ENCODE measurements around the gene KATNA1.

The KATNA1 gene

DNA sequence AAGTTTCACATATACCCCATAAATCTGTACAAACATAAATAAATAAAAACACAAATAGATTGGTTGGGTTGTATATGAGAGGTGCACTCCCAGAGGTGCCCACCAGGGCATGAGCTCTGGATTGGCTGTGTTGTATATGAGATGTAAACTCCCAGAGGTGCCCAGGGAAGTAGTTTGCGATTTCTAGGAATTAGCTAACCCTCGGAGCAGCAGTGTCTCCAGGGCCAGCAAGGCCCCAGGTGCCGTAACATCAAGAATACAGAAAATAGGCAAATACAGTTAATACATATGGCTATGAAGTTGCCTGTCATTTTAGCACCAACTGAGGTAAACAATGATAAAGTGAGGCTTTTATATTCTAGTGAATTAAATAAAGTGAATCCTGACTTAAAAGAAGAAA is 87.8 kb downstream of the KATNA1 start:
- H3K4me2 ChIP-seq (ENCODE audit: low read length), result no peak overlapping the region
- no peaks in the 10 kb centered on the region for H3K9me2 ChIP-seq (ENCODE audit: low read depth, low read length)
- H3K27me3 ChIP-seq (ENCODE audit: insufficient read depth, low read length), result no peaks in the 10 kb centered on the region
- H3K4me1 ChIP-seq (ENCODE audit: insufficient read depth, low read length, severe bottlenecking), result peaks cover 12% of the 10 kb centered on the region
- no peak overlapping the region for H3K4me3 ChIP-seq (ENCODE audit: low read depth, low read length, poor library complexity, severe bottlenecking)
- no peaks in the 10 kb centered on the region for H3K9me3 ChIP-seq (ENCODE audit: low read length)
- no peaks in the 10 kb centered on the region for H4K20me1 ChIP-seq (ENCODE audit: insufficient read depth, low read length)
- TF ChIP-seq, protein P1, sequence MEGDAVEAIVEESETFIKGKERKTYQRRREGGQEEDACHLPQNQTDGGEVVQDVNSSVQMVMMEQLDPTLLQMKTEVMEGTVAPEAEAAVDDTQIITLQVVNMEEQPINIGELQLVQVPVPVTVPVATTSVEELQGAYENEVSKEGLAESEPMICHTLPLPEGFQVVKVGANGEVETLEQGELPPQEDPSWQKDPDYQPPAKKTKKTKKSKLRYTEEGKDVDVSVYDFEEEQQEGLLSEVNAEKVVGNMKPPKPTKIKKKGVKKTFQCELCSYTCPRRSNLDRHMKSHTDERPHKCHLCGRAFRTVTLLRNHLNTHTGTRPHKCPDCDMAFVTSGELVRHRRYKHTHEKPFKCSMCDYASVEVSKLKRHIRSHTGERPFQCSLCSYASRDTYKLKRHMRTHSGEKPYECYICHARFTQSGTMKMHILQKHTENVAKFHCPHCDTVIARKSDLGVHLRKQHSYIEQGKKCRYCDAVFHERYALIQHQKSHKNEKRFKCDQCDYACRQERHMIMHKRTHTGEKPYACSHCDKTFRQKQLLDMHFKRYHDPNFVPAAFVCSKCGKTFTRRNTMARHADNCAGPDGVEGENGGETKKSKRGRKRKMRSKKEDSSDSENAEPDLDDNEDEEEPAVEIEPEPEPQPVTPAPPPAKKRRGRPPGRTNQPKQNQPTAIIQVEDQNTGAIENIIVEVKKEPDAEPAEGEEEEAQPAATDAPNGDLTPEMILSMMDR (IDR thresholded peaks at IDR 0.05; ENCODE audit: low read length), result peak; percentile 54
- TF ChIP-seq EZH2 (IDR thresholded peaks at IDR 0.05; ENCODE audit: borderline replicate concordance, low read length), result no peak
- no peaks in the 10 kb centered on the region for H3F3A ChIP-seq (ENCODE audit: insufficient read depth, low read length)
- no peaks in the 10 kb centered on the region for H3K36me3 ChIP-seq (ENCODE audit: insufficient read depth, low read length)
- no peaks in the 10 kb centered on the region for H3K79me2 ChIP-seq (ENCODE audit: insufficient read depth, low read length)
- H3K9ac ChIP-seq (ENCODE audit: low read length), result no peak overlapping the region
- no peak overlapping the region for H3K27ac ChIP-seq (ENCODE audit: low read depth, low read length, poor library complexity, severe bottlenecking)
- no peak overlapping the region for H2AFZ ChIP-seq (ENCODE audit: low read length)

DNA sequence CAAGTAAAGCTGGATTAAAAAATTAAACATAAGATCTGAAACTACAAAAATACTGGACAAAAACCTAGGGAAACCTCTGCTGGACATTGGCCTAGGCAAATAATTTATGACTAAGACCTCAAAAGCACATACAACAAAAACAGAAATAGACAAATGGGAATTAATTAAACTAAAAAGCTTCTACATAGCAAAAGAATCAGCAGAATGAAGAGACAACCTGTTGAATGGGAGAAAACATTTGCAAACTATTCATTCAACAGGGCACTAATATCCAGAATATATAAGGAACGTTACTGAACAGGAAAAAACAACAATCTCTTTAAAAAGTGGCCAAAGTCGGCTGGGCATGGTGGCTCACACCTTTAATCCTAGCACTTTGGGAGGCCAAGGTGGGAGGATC is 89.1 kb downstream of the KATNA1 start:
- Histone ChIP-seq H3F3A (ENCODE audit: insufficient read depth, low read length) (no peaks in the 10 kb centered on the region), H3K4me1 (ENCODE audit: insufficient read depth, low read length, severe bottlenecking) (peaks cover 4% of the 10 kb centered on the region), H3K4me3 (ENCODE audit: low read depth, low read length, poor library complexity, severe bottlenecking) (no peak overlapping the region), H3K9ac (ENCODE audit: low read length) (no peak overlapping the region), H3K27ac (ENCODE audit: low read depth, low read length, poor library complexity, severe bottlenecking) (no peak overlapping the region), H4K20me1 (ENCODE audit: insufficient read depth, low read length) (no peaks in the 10 kb centered on the region), H3K4me2 (ENCODE audit: low read length) (no peak overlapping the region), H3K79me2 (ENCODE audit: insufficient read depth, low read length) (no peaks in the 10 kb centered on the region), H3K36me3 (ENCODE audit: insufficient read depth, low read length) (no peaks in the 10 kb centered on the region), H3K9me2 (ENCODE audit: low read depth, low read length) (no peaks in the 10 kb centered on the region), H2AFZ (ENCODE audit: low read length) (no peak overlapping the region), H3K9me3 (ENCODE audit: low read length) (no peaks in the 10 kb centered on the region), H3K27me3 (ENCODE audit: insufficient read depth, low read length) (no peaks in the 10 kb centered on the region)
- TF ChIP-seq EZH2 (IDR thresholded peaks at IDR 0.05; ENCODE audit: borderline replicate concordance, low read length), result no peak
- TF ChIP-seq, protein P1 (IDR thresholded peaks at IDR 0.05; ENCODE audit: low read length), result no peak

DNA sequence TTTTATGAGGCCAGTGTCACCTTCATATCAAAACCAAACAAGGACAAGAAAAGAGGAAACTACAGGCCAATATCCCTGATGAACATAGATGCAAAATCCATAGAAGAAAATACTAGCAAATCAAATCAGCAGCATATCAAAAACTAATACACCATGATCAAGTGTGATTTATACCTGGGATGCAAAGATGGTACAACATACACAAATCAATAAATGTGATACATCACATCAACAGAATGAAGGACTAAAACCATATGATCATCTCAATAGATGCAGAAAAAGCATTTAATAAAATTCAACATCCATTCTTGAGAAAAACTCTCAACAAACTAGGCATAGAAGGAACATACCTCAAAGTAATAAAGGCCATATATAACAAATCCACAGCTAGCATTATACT is 90.5 kb downstream of the KATNA1 start:
- Histone ChIP-seq H3K4me2 (ENCODE audit: low read length) (no peak overlapping the region), H3K4me1 (ENCODE audit: insufficient read depth, low read length, severe bottlenecking) (no peaks in the 10 kb centered on the region), H3K27ac (ENCODE audit: low read depth, low read length, poor library complexity, severe bottlenecking) (no peak overlapping the region), H3K36me3 (ENCODE audit: insufficient read depth, low read length) (no peaks in the 10 kb centered on the region), H3K9ac (ENCODE audit: low read length) (no peak overlapping the region), H3F3A (ENCODE audit: insufficient read depth, low read length) (no peaks in the 10 kb centered on the region), H3K9me2 (ENCODE audit: low read depth, low read length) (no peaks in the 10 kb centered on the region), H4K20me1 (ENCODE audit: insufficient read depth, low read length) (no peaks in the 10 kb centered on the region), H3K9me3 (ENCODE audit: low read length) (no peaks in the 10 kb centered on the region), H3K4me3 (ENCODE audit: low read depth, low read length, poor library complexity, severe bottlenecking) (no peak overlapping the region), H3K79me2 (ENCODE audit: insufficient read depth, low read length) (no peaks in the 10 kb centered on the region), H2AFZ (ENCODE audit: low read length) (no peak overlapping the region), H3K27me3 (ENCODE audit: insufficient read depth, low read length) (0 out of 2 replicates have a peak, but pooled peaks cover 4% of the 10 kb centered on the region)
- TF ChIP-seq, protein P1 (IDR thresholded peaks at IDR 0.05; ENCODE audit: low read length), result no peak
- TF ChIP-seq EZH2 (IDR thresholded peaks at IDR 0.05; ENCODE audit: borderline replicate concordance, low read length), result no peak
